HUES6 (cell line): ENCODE results near the gene RABL3.
"Not testable (repeated sequence)": the region's sequence is repeated elsewhere in the genome, so short reads cannot be mapped to it uniquely, and the experiment has no call there.

ENCODE experiments used
- H3K27ac ChIP-seq: 2 replicates; pipeline ENCODE4 v1.7.0; 2013; ENCODE audit warnings: low read depth, mild to moderate bottlenecking, low read length, inconsistent platforms
- H3K27me3 ChIP-seq: 2 replicates; pipeline ENCODE4 v1.6.1; 2013; ENCODE audit warnings: low read length; ENCODE audit not compliant: control insufficient read depth, insufficient read depth
- H3K36me3 ChIP-seq: 2 replicates; pipeline ENCODE4 v1.6.1; 2013; ENCODE audit warnings: low read length; ENCODE audit not compliant: control insufficient read depth, insufficient read depth
- H3K4me1 ChIP-seq: 2 replicates; pipeline ENCODE4 v1.6.1; 2013; ENCODE audit warnings: low read length; ENCODE audit not compliant: control insufficient read depth, insufficient read depth
- H3K4me3 ChIP-seq: 2 replicates; pipeline ENCODE4 v1.5.1; 2013; ENCODE audit warnings: low read depth, low read length
- H3K9ac ChIP-seq: one replicate; pipeline ENCODE4 v1.6.1; 2013; ENCODE audit warnings: mild to moderate bottlenecking, low read length
- H3K9me3 ChIP-seq: 2 replicates; pipeline ENCODE4 v1.6.1; 2013; ENCODE audit warnings: low read depth, low read length; ENCODE audit not compliant: control insufficient read depth, insufficient read depth

Gene RABL3

GRCh38 chr3:120749843-120750242 is 7.5 kb upstream of the RABL3 start:
- Histone ChIP-seq H3K9me3 (no peaks in the 10 kb centered on the region), H3K9ac (no peak overlapping the region), H3K27me3 (no peaks in the 10 kb centered on the region), H3K4me1 (peaks cover 7% of the 10 kb centered on the region; the same call in 1 of the 2 replicates), H3K27ac (no peak overlapping the region), H3K36me3 (peaks cover 29% of the 10 kb centered on the region), H3K4me3 (no peak overlapping the region)

GRCh38 chr3:120745466-120745865 is 3.1 kb upstream of the RABL3 start:
- Histone ChIP-seq H3K9me3 (no peaks in the 10 kb centered on the region), H3K4me3 (no peak overlapping the region), H3K9ac (no peak overlapping the region), H3K4me1 (peaks cover 10% of the 10 kb centered on the region; the same call in 1 of the 2 replicates), H3K36me3 (peaks cover 3% of the 10 kb centered on the region), H3K27me3 (no peaks in the 10 kb centered on the region), H3K27ac (no peak overlapping the region)

GRCh38 chr3:120743556-120744195 is 1.4 kb upstream of the RABL3 start:
- no peaks in the 10 kb centered on the region for H3K27me3 ChIP-seq
- peak overlapping the region; percentile 73; the same call in 1 of the 2 replicates for H3K27ac ChIP-seq
- H3K4me1 ChIP-seq: peaks cover 10% of the 10 kb centered on the region; the same call in 1 of the 2 replicates
- peak overlapping the region; percentile 80 for H3K4me3 ChIP-seq
- H3K9ac ChIP-seq: peak overlapping the region; percentile 92
- H3K9me3 ChIP-seq: peaks cover 3% of the 10 kb centered on the region; the same call in 1 of the 2 replicates
- H3K36me3 ChIP-seq: 0 out of 2 replicates have a peak, but pooled peaks cover 2% of the 10 kb centered on the region

GRCh38 chr3:120742849-120743365 is 591 bp upstream of the RABL3 start:
- peaks cover 9% of the 10 kb centered on the region for H3K9me3 ChIP-seq
- peak overlapping the region; percentile 73 for H3K27ac ChIP-seq
- H3K27me3 ChIP-seq: no peaks in the 10 kb centered on the region
- H3K4me1 ChIP-seq: peaks cover 10% of the 10 kb centered on the region; the same call in 1 of the 2 replicates
- H3K36me3 ChIP-seq: peaks cover 9% of the 10 kb centered on the region; the same call in 1 of the 2 replicates
- H3K4me3 ChIP-seq: peak overlapping the region; percentile 80
- peak overlapping the region; percentile 92 for H3K9ac ChIP-seq

GRCh38 chr3:120741837-120742197 is 499 bp downstream of the RABL3 start:
- H3K36me3 ChIP-seq: peaks cover 15% of the 10 kb centered on the region; the same call in 1 of the 2 replicates
- peaks cover 10% of the 10 kb centered on the region; the same call in 1 of the 2 replicates for H3K4me1 ChIP-seq
- peaks cover 20% of the 10 kb centered on the region for H3K9me3 ChIP-seq
- H3K4me3 ChIP-seq: peak overlapping the region; percentile 80
- H3K27ac ChIP-seq: peak overlapping the region; percentile 94
- peak overlapping the region; percentile 92 for H3K9ac ChIP-seq
- H3K27me3 ChIP-seq: no peaks in the 10 kb centered on the region

- H3K4me3 ChIP-seq: peak overlapping the region; percentile 80
- H3K27ac ChIP-seq: no peak overlapping the region
These were observed 996 bp downstream of the RABL3 start for GRCh38 chr3:120741320-120741719.

GRCh38 chr3:120738006-120738405 is 4.3 kb downstream of the RABL3 start:
- H3K9ac ChIP-seq, H3K4me1 ChIP-seq, H3K4me3 ChIP-seq, H3K27me3 ChIP-seq, H3K27ac ChIP-seq: not testable (repeated sequence)
- Histone ChIP-seq H3K9me3 (peaks cover 21% of the 10 kb centered on the region), H3K36me3 (peaks cover 15% of the 10 kb centered on the region; the same call in 1 of the 2 replicates)

More at GRCh38 chr3:120741320-120741719, 996 bp downstream of the RABL3 start:
- H3K9ac ChIP-seq: no peak overlapping the region
- H3K36me3 ChIP-seq: peaks cover 15% of the 10 kb centered on the region; the same call in 1 of the 2 replicates
- H3K9me3 ChIP-seq: peaks cover 21% of the 10 kb centered on the region
- H3K4me1 ChIP-seq: peaks cover 10% of the 10 kb centered on the region; the same call in 1 of the 2 replicates
- no peaks in the 10 kb centered on the region for H3K27me3 ChIP-seq

GRCh38 chr3:120730576-120731542 is 11.5 kb downstream of the RABL3 start:
- Histone ChIP-seq H3K9me3 (no peaks in the 10 kb centered on the region), H3K4me3 (no peak overlapping the region), H3K9ac (no peak overlapping the region), H3K27me3 (no peaks in the 10 kb centered on the region), H3K27ac (no peak overlapping the region; the same call in 1 of the 2 replicates), H3K36me3 (no peaks in the 10 kb centered on the region), H3K4me1 (peaks cover 11% of the 10 kb centered on the region)

GRCh38 chr3:120726791-120727190 is 15.5 kb downstream of the RABL3 start:
- Histone ChIP-seq H3K27me3 (no peaks in the 10 kb centered on the region), H3K27ac (no peak overlapping the region), H3K9ac (no peak overlapping the region), H3K4me3 (no peak overlapping the region), H3K9me3 (no peaks in the 10 kb centered on the region), H3K4me1 (peaks cover 11% of the 10 kb centered on the region), H3K36me3 (no peaks in the 10 kb centered on the region)

GRCh38 chr3:120719167-120719834 is 23.0 kb downstream of the RABL3 start:
- H3K9ac ChIP-seq: peak overlapping the region; percentile 62
- H3K36me3 ChIP-seq: not testable (repeated sequence)

More at GRCh38 chr3:120719167-120719834, 23.0 kb downstream of the RABL3 start:
- not testable (repeated sequence) for H3K27me3 ChIP-seq, H3K9me3 ChIP-seq, H3K4me1 ChIP-seq
- H3K27ac ChIP-seq: 0 out of 2 replicates have a peak overlapping the region, but pooled peaks have one; percentile 12
- H3K4me3 ChIP-seq: peak overlapping the region; percentile 69
